H7 (cell line): ENCODE measurements around the gene LAGE3. TPM values are rescaled to one million over a fixed set of nuclear protein-coding genes. Genes with fewer than 3 reads are reported as not detected.
"Not testable (repeated sequence)": the region's sequence is repeated elsewhere in the genome, so short reads cannot be mapped to it uniquely, and the experiment has no call there.

Experiments used
- DNase-seq: peaks from one replicate; pipeline ENCODE4 v3.0.0; 2012
- H3K27me3 ChIP-seq: 2 replicates; pipeline ENCODE4 v1.6.0; 2011; ENCODE audit warnings: mild to moderate bottlenecking, low read length; ENCODE audit not compliant: control insufficient read depth, insufficient read depth
- H3K36me3 ChIP-seq: replicated peaks from 2 replicates; pipeline ENCODE4 v1.5.1; 2011; ENCODE audit warnings: low read length; ENCODE audit not compliant: control insufficient read depth, insufficient read depth
- H3K4me3 ChIP-seq: 2 replicates; pipeline ENCODE4 v1.5.1; 2011; ENCODE audit warnings: low read depth, mild to moderate bottlenecking, control low read depth, low read length, moderate library complexity; ENCODE audit not compliant: insufficient read depth
- total RNA-seq: library from RNA; depleted of rRNA; stranded (reverse); fragments of >200 nt; shearing (Covaris generic); gene quantifications from 2 replicates; pipeline ENCODE4 v1.2.3, GENCODE V29; 2014

Gene LAGE3
- total RNA-seq, 1 experiment from 2014 or later, result 84.9 TPM

GRCh38 chrX:154508384-154508745, 29.3 kb upstream of the LAGE3 start:
- no peak overlapping the region for H3K4me3 ChIP-seq
- no peaks in the 10 kb centered on the region; the same call in 1 of the 2 replicates for H3K36me3 ChIP-seq
- peak; percentile 22 for DNase-seq
- H3K27me3 ChIP-seq, result no peaks in the 10 kb centered on the region

- Histone ChIP-seq H3K27me3 (no peaks in the 10 kb centered on the region), H3K36me3 (no peaks in the 10 kb centered on the region; the same call in 1 of the 2 replicates), H3K4me3 (no peak overlapping the region)
- peak; percentile 26 for DNase-seq
Observed at GRCh38 chrX:154507673-154508383, 28.7 kb upstream of the LAGE3 start.

- no peaks in the 10 kb centered on the region; the same call in 1 of the 2 replicates for H3K36me3 ChIP-seq
- H3K4me3 ChIP-seq, result no peak overlapping the region
- H3K27me3 ChIP-seq, result no peaks in the 10 kb centered on the region
- peak; percentile 25 for DNase-seq
Observed at GRCh38 chrX:154506483-154507332, 27.6 kb upstream of the LAGE3 start.

- no peaks in the 10 kb centered on the region; the same call in 1 of the 2 replicates for H3K36me3 ChIP-seq
- H3K4me3 ChIP-seq, result no peak overlapping the region
- DNase-seq, result peak; percentile 24
- H3K27me3 ChIP-seq, result no peaks in the 10 kb centered on the region
Observed at GRCh38 chrX:154505734-154506133, 26.7 kb upstream of the LAGE3 start.

- no peak for DNase-seq
- no peak overlapping the region for H3K4me3 ChIP-seq
- H3K27me3 ChIP-seq, result no peaks in the 10 kb centered on the region
- no peaks in the 10 kb centered on the region for H3K36me3 ChIP-seq
Observed at GRCh38 chrX:154502989-154503388, 23.9 kb upstream of the LAGE3 start.

GRCh38 chrX:154502098-154502497, 23.0 kb upstream of the LAGE3 start:
- DNase-seq, result no peak
- H3K27me3 ChIP-seq, result no peaks in the 10 kb centered on the region
- no peak overlapping the region for H3K4me3 ChIP-seq
- H3K36me3 ChIP-seq, result no peaks in the 10 kb centered on the region

- H3K4me3 ChIP-seq, result not testable (repeated sequence)
Observed at GRCh38 chrX:154501423-154501822, 22.3 kb upstream of the LAGE3 start.

GRCh38 chrX:154496591-154497137, 17.6 kb upstream of the LAGE3 start:
- not testable (repeated sequence) for H3K4me3 ChIP-seq, H3K36me3 ChIP-seq, DNase-seq, H3K27me3 ChIP-seq

More at GRCh38 chrX:154501423-154501822, 22.3 kb upstream of the LAGE3 start:
- DNase-seq, H3K27me3 ChIP-seq, H3K36me3 ChIP-seq: not testable (repeated sequence)

- no peaks in the 10 kb centered on the region for H3K27me3 ChIP-seq
- DNase-seq, result no peak
- no peaks in the 10 kb centered on the region for H3K36me3 ChIP-seq
- H3K4me3 ChIP-seq, result no peak overlapping the region
Observed at GRCh38 chrX:154495472-154495922, 16.4 kb upstream of the LAGE3 start.

- no peaks in the 10 kb centered on the region for H3K36me3 ChIP-seq
- no peak for DNase-seq
- H3K4me3 ChIP-seq, result no peak overlapping the region
- H3K27me3 ChIP-seq, result no peaks in the 10 kb centered on the region
Observed at GRCh38 chrX:154494715-154495114, 15.6 kb upstream of the LAGE3 start.

GRCh38 chrX:154490414-154491083, 11.5 kb upstream of the LAGE3 start, which contains the start of gene SLC10A3:
TSS of gene SLC10A3 (minus strand) at chrX:154490629. CDS start at chrX:154488940, 1,689 bp downstream.
- no peaks in the 10 kb centered on the region for H3K27me3 ChIP-seq
- DNase-seq, result peak; percentile 98
- H3K4me3 ChIP-seq, result peak within 1 kb of the TSS; percentile 50
- H3K36me3 ChIP-seq, result no peaks in the 10 kb centered on the region

GRCh38 chrX:154490021-154490413, 10.9 kb upstream of the LAGE3 start:
- H3K36me3 ChIP-seq, result 0 out of 2 replicates have a peak, but pooled peaks cover 1% of the 10 kb centered on the region
- H3K4me3 ChIP-seq, result peak overlapping the region; percentile 45
- DNase-seq, result peak; percentile 61
- no peaks in the 10 kb centered on the region for H3K27me3 ChIP-seq

- no peak for DNase-seq
- Histone ChIP-seq H3K27me3 (no peaks in the 10 kb centered on the region), H3K36me3 (peaks cover 2% of the 10 kb centered on the region; the same call in 1 of the 2 replicates), H3K4me3 (no peak overlapping the region)
Observed at GRCh38 chrX:154489182-154489581, 10.1 kb upstream of the LAGE3 start.
